ENCODE data around the gene EYA3.

DNA sequence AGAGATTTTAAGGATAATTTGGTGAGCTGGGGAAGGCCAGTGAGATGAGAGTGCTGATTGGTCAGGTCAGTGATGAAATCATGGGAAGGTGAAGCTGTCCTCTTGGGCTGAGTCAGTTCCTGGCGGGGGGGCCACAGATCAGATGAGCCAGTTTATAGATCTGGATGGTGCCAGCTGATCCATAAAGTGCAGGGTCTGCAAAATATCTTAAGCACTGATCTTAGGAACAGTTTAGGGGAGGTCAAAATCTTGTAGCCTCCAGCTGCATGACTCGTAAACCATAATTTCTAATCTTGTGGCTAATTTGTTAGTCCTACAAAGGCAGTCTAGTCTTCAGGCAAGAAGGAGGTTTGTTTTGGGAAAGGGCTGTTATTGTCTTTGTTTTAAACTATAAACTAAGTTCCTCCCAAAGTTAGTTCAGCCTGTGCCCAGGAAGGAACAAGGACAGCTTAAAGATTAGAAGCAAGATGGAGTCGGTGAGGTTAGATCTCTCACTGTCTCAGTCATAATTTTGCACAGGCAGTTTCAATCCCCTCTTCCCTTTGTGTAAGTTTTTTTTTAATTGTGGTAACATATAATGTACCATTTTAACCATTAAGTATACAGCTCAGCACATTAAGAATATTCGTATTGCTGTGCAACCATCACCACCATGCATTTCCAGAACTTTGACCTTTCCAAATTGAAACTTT lies 48.7 kb upstream of the EYA3 start:
- TF ChIP-seq ZNF384 (IDR thresholded peaks at IDR 0.05; ENCODE audit: borderline replicate concordance, low read depth, low read length) (no peak), SIN3A (IDR thresholded peaks at IDR 0.05; ENCODE audit: low read depth, low read length) (no peak), MXI1 (IDR thresholded peaks at IDR 0.05; ENCODE audit: low read depth, low read length) (no peak), POLR2A (IDR thresholded peaks at IDR 0.05; ENCODE audit: low read depth, low read length) (no peak), NFXL1 (IDR thresholded peaks at IDR 0.05; ENCODE audit: borderline replicate concordance) (no peak), EZH2 (IDR thresholded peaks at IDR 0.05; ENCODE audit: borderline replicate concordance, control insufficient read depth, low read depth, low read length) (no peak), MTA2 (IDR thresholded peaks at IDR 0.05; ENCODE audit: low read depth) (no peak), E2F8 (IDR thresholded peaks at IDR 0.05; ENCODE audit: low read depth, partially characterized antibody) (no peak), NFYB (IDR thresholded peaks at IDR 0.05; ENCODE audit: insufficient read depth, low read depth, low read length) (no peak), FOXM1 (IDR thresholded peaks at IDR 0.05; ENCODE audit: low read depth, low read length) (no peak)
- TF ChIP-seq, protein P1, sequence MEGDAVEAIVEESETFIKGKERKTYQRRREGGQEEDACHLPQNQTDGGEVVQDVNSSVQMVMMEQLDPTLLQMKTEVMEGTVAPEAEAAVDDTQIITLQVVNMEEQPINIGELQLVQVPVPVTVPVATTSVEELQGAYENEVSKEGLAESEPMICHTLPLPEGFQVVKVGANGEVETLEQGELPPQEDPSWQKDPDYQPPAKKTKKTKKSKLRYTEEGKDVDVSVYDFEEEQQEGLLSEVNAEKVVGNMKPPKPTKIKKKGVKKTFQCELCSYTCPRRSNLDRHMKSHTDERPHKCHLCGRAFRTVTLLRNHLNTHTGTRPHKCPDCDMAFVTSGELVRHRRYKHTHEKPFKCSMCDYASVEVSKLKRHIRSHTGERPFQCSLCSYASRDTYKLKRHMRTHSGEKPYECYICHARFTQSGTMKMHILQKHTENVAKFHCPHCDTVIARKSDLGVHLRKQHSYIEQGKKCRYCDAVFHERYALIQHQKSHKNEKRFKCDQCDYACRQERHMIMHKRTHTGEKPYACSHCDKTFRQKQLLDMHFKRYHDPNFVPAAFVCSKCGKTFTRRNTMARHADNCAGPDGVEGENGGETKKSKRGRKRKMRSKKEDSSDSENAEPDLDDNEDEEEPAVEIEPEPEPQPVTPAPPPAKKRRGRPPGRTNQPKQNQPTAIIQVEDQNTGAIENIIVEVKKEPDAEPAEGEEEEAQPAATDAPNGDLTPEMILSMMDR (IDR thresholded peaks at IDR 0.05 in 2 of 3, conservative IDR thresholded peaks at IDR 0.05 in 1 of 3; ENCODE audit: control insufficient read depth in 2 of 3, extremely low read depth in 1 of 3, insufficient read depth in 1 of 3, low read depth in 3 of 3, low read length in 3 of 3) = no peak
- TF ChIP-seq, protein P2, sequence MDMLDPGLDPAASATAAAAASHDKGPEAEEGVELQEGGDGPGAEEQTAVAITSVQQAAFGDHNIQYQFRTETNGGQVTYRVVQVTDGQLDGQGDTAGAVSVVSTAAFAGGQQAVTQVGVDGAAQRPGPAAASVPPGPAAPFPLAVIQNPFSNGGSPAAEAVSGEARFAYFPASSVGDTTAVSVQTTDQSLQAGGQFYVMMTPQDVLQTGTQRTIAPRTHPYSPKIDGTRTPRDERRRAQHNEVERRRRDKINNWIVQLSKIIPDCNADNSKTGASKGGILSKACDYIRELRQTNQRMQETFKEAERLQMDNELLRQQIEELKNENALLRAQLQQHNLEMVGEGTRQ (IDR thresholded peaks at IDR 0.05; ENCODE audit: borderline replicate concordance, low read depth, low read length) = no peak
